HEK293 (cell line): ENCODE measurements around the gene NUTM2B.
A peak's percentile ranks its signal among the peaks of the same experiment; 100 is the strongest.
"Not testable (repeated sequence)": the region's sequence is repeated elsewhere in the genome, so short reads cannot be mapped to it uniquely, and the experiment has no call there.

Source experiments
- CTCF ChIA-PET: fragments of 350-600 bp; formaldehyde crosslinking; extraction: SDS; loops from one replicate; lab custom pipeline; 2021; ENCODE audit warnings: antibody characterized with exemption; lab: Yijun Ruan, JAX
- POLR2A ChIA-PET: fragments of 300-600 bp; formaldehyde crosslinking; extraction: SDS; loops from one replicate; lab custom pipeline; 2020; ENCODE audit warnings: antibody characterized with exemption, inconsistent platforms; lab: Yijun Ruan, JAX
- H3K27ac ChIP-seq: fragments of 200-500 bp; sonication (Bioruptor generic); 2 replicates; pipeline ENCODE4 v1.5.1; 2014; ENCODE audit warnings: low read depth, low read length, control low read depth, inconsistent platforms; ENCODE audit errors: extremely low read depth
- H3K36me3 ChIP-seq, 2 experiments: fragments of 200-500 bp in 1 of 2; sonication (Bioruptor generic) in 1 of 2; 1 replicate in 1 of 2; 2 replicates in 1 of 2; pipeline ENCODE4 v1.5.1; 2014 to 2017; ENCODE audit warnings: inconsistent platforms in 2 of 2, low read length in 2 of 2; ENCODE audit not compliant: control insufficient read depth in 2 of 2, insufficient read depth in 1 of 2
- H3K4me1 ChIP-seq: fragments of 200-500 bp; sonication (Bioruptor generic); 2 replicates; pipeline ENCODE4 v1.5.1; 2014; ENCODE audit warnings: mild to moderate bottlenecking, low read length, inconsistent platforms; ENCODE audit not compliant: control insufficient read depth, insufficient read depth
- H3K4me3 ChIP-seq: 2 replicates; pipeline ENCODE4 v1.5.1; 2011; ENCODE audit warnings: low read depth, mild to moderate bottlenecking, control low read depth, low read length, moderate library complexity
- H3K9me3 ChIP-seq: fragments of 200-500 bp; sonication (Bioruptor generic); 2 replicates; pipeline ENCODE4 v1.5.1; 2014; ENCODE audit warnings: low read depth, low read length, inconsistent platforms; ENCODE audit not compliant: control insufficient read depth, insufficient read depth
- ZNF366 ChIP-seq: fragments of 450-650 bp; formaldehyde crosslinking; conservative IDR thresholded peaks from 2 replicates; pipeline ENCODE4 v1.5.1; 2016; ENCODE audit warnings: missing biosample characterization, missing genetic modification characterization

The NUTM2B gene

GRCh38 chr10:79753601-79754000 is 50.6 kb downstream of the NUTM2B start:
- H3K36me3 ChIP-seq, POLR2A ChIA-PET, H3K4me3 ChIP-seq, H3K9me3 ChIP-seq, CTCF ChIA-PET, H3K4me1 ChIP-seq, H3K27ac ChIP-seq: not testable (repeated sequence)

GRCh38 chr10:79758297-79758993 is 55.4 kb downstream of the NUTM2B start:
- H3K4me3 ChIP-seq, H3K27ac ChIP-seq, POLR2A ChIA-PET, H3K36me3 ChIP-seq, H3K9me3 ChIP-seq, H3K4me1 ChIP-seq: not testable (repeated sequence)
- TF ChIP-seq ZNF366 (tag by site-specific recombination): peak; percentile 94
- CTCF ChIA-PET: interaction anchor here (0.6 kb wide), 1 partner anchor 344 kb away, joined by 3 read pairs; no protein-coding TSS in a partner anchor
